SK-N-SH (cell line): ENCODE measurements around the gene RNF130. TPM values are rescaled to one million over a fixed set of nuclear protein-coding genes. Genes with fewer than 3 reads are reported as not detected.

Experiments used
- CTCF ChIA-PET: fragments of 300-600, 350-600 bp; formaldehyde crosslinking; extraction: SDS; loops from one replicate; lab custom pipeline; 2021; lab: Yijun Ruan, JAX
- POLR2A ChIA-PET: fragments of 350-600 bp; sonication (Branson Sonifier 250); formaldehyde crosslinking; extraction: SDS; loops from one replicate; lab custom pipeline; 2020; ENCODE audit warnings: antibody characterized with exemption, inconsistent platforms; lab: Yijun Ruan, JAX
- DNase-seq: peaks from one replicate; pipeline ENCODE4 v3.0.0; 2012
- H2AFZ ChIP-seq: fragments of 200-600 bp; sonication (generic); 2 replicates; pipeline ENCODE4 v1.8.1; 2016; ENCODE audit warnings: antibody characterized with exemption, mild to moderate bottlenecking, low read depth
- H3F3A ChIP-seq: fragments of 200-600 bp; sonication (generic); replicated peaks from 2 replicates; pipeline ENCODE3; 2016; ENCODE audit warnings: antibody characterized with exemption, mild to moderate bottlenecking; ENCODE audit not compliant: insufficient read depth
- H3K27ac ChIP-seq, 2 experiments: fragments of 200-500 bp in 1 of 2; fragments of 200-600 bp in 1 of 2; sonication (Bioruptor generic) in 1 of 2; sonication (generic), shearing (Covaris generic) in 1 of 2; 2 replicates each; pipeline versions ENCODE4 v1.5.1 to v1.6.1; 2014 to 2016; ENCODE audit warnings: low read depth in 2 of 2, inconsistent platforms in 1 of 2, low read length in 1 of 2, mild to moderate bottlenecking in 1 of 2, mixed read lengths in 1 of 2
- H3K27me3 ChIP-seq: fragments of 200-600 bp; sonication (generic), shearing (Covaris generic); 2 replicates; pipeline ENCODE4 v1.6.1; 2016; ENCODE audit warnings: mixed run types; ENCODE audit not compliant: insufficient read depth
- H3K36me3 ChIP-seq, 2 experiments: fragments of 200-500 bp in 1 of 2; fragments of 200-600 bp in 1 of 2; sonication (Bioruptor generic) in 1 of 2; sonication (generic) in 1 of 2; replicated peaks in 1 of 2; 2 replicates each; pipeline versions ENCODE3 to v1.5.1; 2014 to 2016; ENCODE audit warnings: low read length in 1 of 2, mild to moderate bottlenecking in 1 of 2; ENCODE audit not compliant: insufficient read depth in 2 of 2, control insufficient read depth in 1 of 2
- H3K4me1 ChIP-seq, 2 experiments: fragments of 200-500 bp in 1 of 2; fragments of 200-600 bp in 1 of 2; sonication (Bioruptor generic) in 1 of 2; sonication (generic), shearing (Covaris generic) in 1 of 2; 2 replicates each; pipeline versions ENCODE4 v1.5.1 to v1.6.1; 2014 to 2016; ENCODE audit warnings: low read depth in 1 of 2, low read length in 1 of 2, mixed run types in 1 of 2; ENCODE audit not compliant: insufficient read depth in 2 of 2, control insufficient read depth in 1 of 2
- H3K4me2 ChIP-seq: fragments of 200-600 bp; sonication (generic), shearing (Covaris generic); 2 replicates; pipeline ENCODE4 v1.6.1; 2017; ENCODE audit warnings: mixed run types
- H3K4me3 ChIP-seq, 2 experiments: fragments of 200-500 bp in 1 of 2; fragments of 200-600 bp in 1 of 2; sonication (Bioruptor generic) in 1 of 2; sonication (generic), shearing (Covaris generic) in 1 of 2; 2 replicates each; pipeline versions ENCODE4 v1.5.1 to v1.8.1; 2014 to 2016; ENCODE audit warnings: low read depth in 2 of 2, inconsistent platforms in 1 of 2, low read length in 1 of 2, mild to moderate bottlenecking in 1 of 2, mixed read lengths in 1 of 2, moderate library complexity in 1 of 2
- H3K79me2 ChIP-seq: fragments of 200-600 bp; sonication (generic); 2 replicates; pipeline ENCODE4 v1.8.1; 2017; ENCODE audit warnings: mild to moderate bottlenecking; ENCODE audit not compliant: insufficient read depth
- H3K9ac ChIP-seq: fragments of 200-600 bp; sonication (generic); 2 replicates; pipeline ENCODE4 v1.6.1; 2017; ENCODE audit warnings: mixed run types
- H3K9me2 ChIP-seq: fragments of 200-600 bp; sonication (generic); 2 replicates; pipeline ENCODE4 v1.6.1; 2017; ENCODE audit warnings: mixed run types
- H3K9me3 ChIP-seq: fragments of 200-600 bp; sonication (generic); 2 replicates; pipeline ENCODE4 v1.6.1; 2017; ENCODE audit warnings: mixed run types, mild to moderate bottlenecking, moderate library complexity
- H4K20me1 ChIP-seq: fragments of 200-600 bp; sonication (generic); 2 replicates; pipeline ENCODE4 v1.6.1; 2017; ENCODE audit warnings: mild to moderate bottlenecking, mixed run types; ENCODE audit not compliant: insufficient read depth
- FOSL2 ChIP-seq: IDR thresholded peaks from 2 replicates; pipeline ENCODE4 v1.4.0; 2012; ENCODE audit warnings: low read depth, mild to moderate bottlenecking, moderate library complexity, borderline replicate concordance
- GABPA ChIP-seq: IDR thresholded peaks from 2 replicates; pipeline ENCODE4 v1.4.0; 2012; ENCODE audit warnings: low read depth, mild to moderate bottlenecking
- GATA2 ChIP-seq: sonication (generic); formaldehyde crosslinking; IDR thresholded peaks from 2 replicates; pipeline ENCODE4 v1.5.0; 2020; ENCODE audit warnings: mild to moderate bottlenecking, missing genetic modification reagents
- MEF2A ChIP-seq: IDR thresholded peaks from 2 replicates; pipeline ENCODE4 v1.4.0; 2012; ENCODE audit warnings: low read depth, borderline replicate concordance
- NFIC ChIP-seq: IDR thresholded peaks from 2 replicates; pipeline ENCODE4 v1.4.0; 2012; ENCODE audit warnings: borderline replicate concordance
- NRF1 ChIP-seq: IDR thresholded peaks from 2 replicates; pipeline ENCODE4 v1.6.1; 2012; ENCODE audit warnings: low read depth, mild to moderate bottlenecking, low read length
- POLR2AphosphoS5 ChIP-seq: IDR thresholded peaks from 2 replicates; pipeline ENCODE4 v1.6.1; 2012; ENCODE audit warnings: low read depth, low read length
- RFX5 ChIP-seq: IDR thresholded peaks from 2 replicates; pipeline ENCODE4 v1.6.1; 2012; ENCODE audit warnings: mild to moderate bottlenecking, improper control_type of control experiment, low read length
- SMC3 ChIP-seq: IDR thresholded peaks from 2 replicates; pipeline ENCODE4 v1.6.1; 2012; ENCODE audit warnings: low read depth, low read length, improper control_type of control experiment
- TAF1 ChIP-seq: IDR thresholded peaks from 2 replicates; pipeline ENCODE4 v1.6.1; 2012; ENCODE audit warnings: low read depth, mild to moderate bottlenecking, low read length, moderate library complexity, borderline replicate concordance
- WGBS: methylation state at CpG from one replicate; pipeline ENCODE4 v1.1.6; 2017; ENCODE audit warnings: low lambda C conversion rate; 5-methylcytosine and 5-hydroxymethylcytosine counted together
- polyA plus RNA-seq, 3 experiments: library from polyadenylated mRNA; depleted of rRNA; stranded (reverse); fragments of >200 nt; gene quantifications; 2 replicates each; pipeline ENCODE4 v1.2.3, GENCODE V29; 2012
- TF ChIP-seq, protein P1 (sequence below): fragments of 200-600 bp; sonication (generic); IDR thresholded peaks from 2 replicates; pipeline ENCODE4 v1.6.1; 2017; ENCODE audit warnings: antibody characterized with exemption, mild to moderate bottlenecking, moderate library complexity
- TF ChIP-seq, protein P2 (sequence below): IDR thresholded peaks from 2 replicates; pipeline ENCODE4; 2012
- TF ChIP-seq, protein P3 (sequence below): IDR thresholded peaks from 2 replicates; pipeline ENCODE4 v1.4.0; 2012; ENCODE audit warnings: low read depth
- TF ChIP-seq, protein P4 (sequence below): fragments of 150-350 bp; IDR thresholded peaks from 2 replicates; pipeline ENCODE4 v1.6.1; 2017; ENCODE audit warnings: antibody characterized with exemption, low read length, low read depth, borderline replicate concordance

RNF130 gene
- polyA plus RNA-seq, 1 of the 3 experiments (the other 2 are of a cell fraction): 41.4 TPM

DNA sequence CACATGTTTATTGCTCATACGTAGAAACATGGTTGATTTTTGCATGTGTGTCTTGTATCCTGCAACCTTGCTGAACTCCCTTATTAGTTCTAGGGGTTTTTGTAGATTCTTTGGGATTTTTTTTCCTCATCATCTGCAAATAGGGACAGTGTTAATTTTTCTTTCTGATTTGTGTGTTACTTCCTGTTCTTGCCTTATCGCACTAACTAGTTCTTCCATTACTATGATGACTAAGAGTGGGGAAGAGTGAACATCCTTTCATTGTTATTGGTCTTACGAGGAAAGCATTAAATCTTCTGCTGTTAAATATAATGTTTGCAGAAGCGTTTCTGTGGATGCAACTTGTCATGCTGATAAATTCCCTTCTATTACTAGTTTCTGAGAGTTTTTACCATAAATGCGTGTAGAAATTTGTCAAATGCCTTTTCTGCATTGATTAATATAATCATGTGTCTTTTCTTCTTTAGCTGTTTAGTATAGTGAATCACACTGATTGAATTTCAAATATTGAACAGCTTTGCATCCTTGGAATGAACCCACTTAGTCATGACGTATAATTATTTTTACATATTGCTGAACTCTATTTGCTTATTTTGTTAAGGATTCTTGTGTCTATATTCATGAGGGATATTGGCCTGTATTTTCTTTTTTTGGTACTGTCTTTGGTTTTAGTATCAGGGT is 32.1 kb upstream of the RNF130 start:
- POLR2A ChIA-PET: no interaction called here
- Histone ChIP-seq H3K9me2 (no peaks in the 10 kb centered on the region), H3K4me1 (no peaks in the 10 kb centered on the region), H3K79me2 (no peaks in the 10 kb centered on the region), H3K9me3 (peaks cover 10% of the 10 kb centered on the region; the same call in 1 of the 2 replicates)
- DNase-seq: no peak
- TF ChIP-seq GABPA (no peak), POLR2AphosphoS5 (no peak), MEF2A (no peak)
- TF ChIP-seq, protein P1, sequence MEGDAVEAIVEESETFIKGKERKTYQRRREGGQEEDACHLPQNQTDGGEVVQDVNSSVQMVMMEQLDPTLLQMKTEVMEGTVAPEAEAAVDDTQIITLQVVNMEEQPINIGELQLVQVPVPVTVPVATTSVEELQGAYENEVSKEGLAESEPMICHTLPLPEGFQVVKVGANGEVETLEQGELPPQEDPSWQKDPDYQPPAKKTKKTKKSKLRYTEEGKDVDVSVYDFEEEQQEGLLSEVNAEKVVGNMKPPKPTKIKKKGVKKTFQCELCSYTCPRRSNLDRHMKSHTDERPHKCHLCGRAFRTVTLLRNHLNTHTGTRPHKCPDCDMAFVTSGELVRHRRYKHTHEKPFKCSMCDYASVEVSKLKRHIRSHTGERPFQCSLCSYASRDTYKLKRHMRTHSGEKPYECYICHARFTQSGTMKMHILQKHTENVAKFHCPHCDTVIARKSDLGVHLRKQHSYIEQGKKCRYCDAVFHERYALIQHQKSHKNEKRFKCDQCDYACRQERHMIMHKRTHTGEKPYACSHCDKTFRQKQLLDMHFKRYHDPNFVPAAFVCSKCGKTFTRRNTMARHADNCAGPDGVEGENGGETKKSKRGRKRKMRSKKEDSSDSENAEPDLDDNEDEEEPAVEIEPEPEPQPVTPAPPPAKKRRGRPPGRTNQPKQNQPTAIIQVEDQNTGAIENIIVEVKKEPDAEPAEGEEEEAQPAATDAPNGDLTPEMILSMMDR: no peak
- TF ChIP-seq, protein P2, sequence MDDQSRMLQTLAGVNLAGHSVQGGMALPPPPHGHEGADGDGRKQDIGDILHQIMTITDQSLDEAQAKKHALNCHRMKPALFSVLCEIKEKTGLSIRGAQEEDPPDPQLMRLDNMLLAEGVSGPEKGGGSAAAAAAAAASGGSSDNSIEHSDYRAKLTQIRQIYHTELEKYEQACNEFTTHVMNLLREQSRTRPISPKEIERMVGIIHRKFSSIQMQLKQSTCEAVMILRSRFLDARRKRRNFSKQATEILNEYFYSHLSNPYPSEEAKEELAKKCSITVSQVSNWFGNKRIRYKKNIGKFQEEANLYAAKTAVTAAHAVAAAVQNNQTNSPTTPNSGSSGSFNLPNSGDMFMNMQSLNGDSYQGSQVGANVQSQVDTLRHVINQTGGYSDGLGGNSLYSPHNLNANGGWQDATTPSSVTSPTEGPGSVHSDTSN: no peak
- TF ChIP-seq, all 33 proteins: peak for 0
- Histone ChIP-seq H3K36me3 (no peaks in the 10 kb centered on the region), H3K27ac (no peak overlapping the region), H3F3A (no peaks in the 10 kb centered on the region), H3K4me2 (no peak overlapping the region), H3K9ac (no peak overlapping the region), H3K4me3 (no peak overlapping the region), H4K20me1 (no peaks in the 10 kb centered on the region), H2AFZ (no peak overlapping the region), H3K27me3 (no peaks in the 10 kb centered on the region)
- WGBS: 64% methylated on average over 6 of the region's 6 CpGs
- CTCF ChIA-PET: no interaction called here

DNA sequence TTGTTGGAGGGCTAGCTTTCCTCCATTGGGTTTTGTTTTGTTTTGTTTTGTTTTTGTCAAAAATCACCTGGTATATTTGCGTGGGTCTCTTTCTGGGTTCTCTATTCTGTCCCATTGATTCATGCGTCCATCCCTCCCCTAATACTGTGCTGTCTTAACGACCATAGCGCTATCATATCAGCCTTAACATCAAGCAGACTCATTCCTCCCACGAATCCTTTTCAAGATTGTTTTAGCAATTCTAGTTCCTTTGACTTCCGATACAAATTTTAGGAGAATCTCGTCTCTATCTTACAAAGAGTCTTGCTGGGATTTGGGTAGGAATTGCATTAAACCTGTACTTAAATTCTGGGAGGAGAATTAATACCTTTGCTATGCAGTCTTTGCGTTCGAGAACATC is 31.1 kb upstream of the RNF130 start:
- Histone ChIP-seq H3K4me2 (no peak overlapping the region), H3K4me3 (no peak overlapping the region), H3K9me3 (peaks cover 10% of the 10 kb centered on the region; the same call in 1 of the 2 replicates), H4K20me1 (no peaks in the 10 kb centered on the region), H3K27ac (no peak overlapping the region), H3K27me3 (no peaks in the 10 kb centered on the region), H3F3A (no peaks in the 10 kb centered on the region), H2AFZ (no peak overlapping the region), H3K4me1 (no peaks in the 10 kb centered on the region), H3K9ac (no peak overlapping the region), H3K9me2 (no peaks in the 10 kb centered on the region), H3K36me3 (no peaks in the 10 kb centered on the region), H3K79me2 (no peaks in the 10 kb centered on the region)
- WGBS: 24% methylated on average over 9 of the region's 9 CpGs
- CTCF ChIA-PET: interaction anchor here (2.3 kb wide), 1 partner anchor 11 kb away, joined by 6 read pairs; no protein-coding TSS in a partner anchor
- POLR2A ChIA-PET: no interaction called here
- no peak for DNase-seq
- TF ChIP-seq SMC3: no peak
- TF ChIP-seq TAF1: no peak
- TF ChIP-seq GATA2 (CRISPR knock-in tag): no peak
- TF ChIP-seq, protein P3, sequence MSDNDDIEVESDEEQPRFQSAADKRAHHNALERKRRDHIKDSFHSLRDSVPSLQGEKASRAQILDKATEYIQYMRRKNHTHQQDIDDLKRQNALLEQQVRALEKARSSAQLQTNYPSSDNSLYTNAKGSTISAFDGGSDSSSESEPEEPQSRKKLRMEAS: no peak
- TF ChIP-seq, protein P4, sequence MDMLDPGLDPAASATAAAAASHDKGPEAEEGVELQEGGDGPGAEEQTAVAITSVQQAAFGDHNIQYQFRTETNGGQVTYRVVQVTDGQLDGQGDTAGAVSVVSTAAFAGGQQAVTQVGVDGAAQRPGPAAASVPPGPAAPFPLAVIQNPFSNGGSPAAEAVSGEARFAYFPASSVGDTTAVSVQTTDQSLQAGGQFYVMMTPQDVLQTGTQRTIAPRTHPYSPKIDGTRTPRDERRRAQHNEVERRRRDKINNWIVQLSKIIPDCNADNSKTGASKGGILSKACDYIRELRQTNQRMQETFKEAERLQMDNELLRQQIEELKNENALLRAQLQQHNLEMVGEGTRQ: no peak
- TF ChIP-seq FOSL2: no peak
- TF ChIP-seq GABPA: no peak
- no peak for TF ChIP-seq RFX5
- TF ChIP-seq NRF1: no peak
- TF ChIP-seq, protein P1: no peak
- TF ChIP-seq, protein P2: no peak
- TF ChIP-seq NFIC: no peak
